Neural cell (in vitro differentiated cells): ENCODE results near the gene C1GALT1.

Experiments used
- POLR2AphosphoS5 ChIP-seq: IDR thresholded peaks from 2 replicates; pipeline ENCODE4 v1.6.1; 2012
- TF ChIP-seq, protein P1 (sequence below): fragments of 450-650 bp; IDR thresholded peaks from 2 replicates; pipeline ENCODE4 v1.5.1; 2014; ENCODE audit warnings: antibody characterized with exemption, mild to moderate bottlenecking, moderate library complexity; ENCODE audit not compliant: poor library complexity, severe bottlenecking

DNA sequence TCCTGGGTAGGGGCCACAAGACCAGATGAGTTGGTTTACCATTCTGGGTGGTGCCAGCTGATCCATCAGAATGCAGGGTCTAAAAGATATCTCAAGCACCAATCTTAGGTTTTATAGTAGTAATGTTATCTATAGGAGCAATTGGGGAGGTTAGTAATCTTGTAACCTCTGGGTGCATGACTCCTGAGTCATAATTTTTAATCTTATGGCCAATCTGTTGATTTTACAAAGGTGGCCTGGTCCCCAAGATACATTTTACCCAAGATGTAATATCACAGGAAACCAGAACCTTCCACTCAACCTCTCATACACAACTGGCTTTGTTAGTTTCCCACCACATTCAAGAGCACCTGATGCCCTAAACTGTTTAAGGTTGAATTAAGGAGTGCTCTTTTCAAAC is 79.5 kb downstream of the C1GALT1 start:
- TF ChIP-seq, protein P1, sequence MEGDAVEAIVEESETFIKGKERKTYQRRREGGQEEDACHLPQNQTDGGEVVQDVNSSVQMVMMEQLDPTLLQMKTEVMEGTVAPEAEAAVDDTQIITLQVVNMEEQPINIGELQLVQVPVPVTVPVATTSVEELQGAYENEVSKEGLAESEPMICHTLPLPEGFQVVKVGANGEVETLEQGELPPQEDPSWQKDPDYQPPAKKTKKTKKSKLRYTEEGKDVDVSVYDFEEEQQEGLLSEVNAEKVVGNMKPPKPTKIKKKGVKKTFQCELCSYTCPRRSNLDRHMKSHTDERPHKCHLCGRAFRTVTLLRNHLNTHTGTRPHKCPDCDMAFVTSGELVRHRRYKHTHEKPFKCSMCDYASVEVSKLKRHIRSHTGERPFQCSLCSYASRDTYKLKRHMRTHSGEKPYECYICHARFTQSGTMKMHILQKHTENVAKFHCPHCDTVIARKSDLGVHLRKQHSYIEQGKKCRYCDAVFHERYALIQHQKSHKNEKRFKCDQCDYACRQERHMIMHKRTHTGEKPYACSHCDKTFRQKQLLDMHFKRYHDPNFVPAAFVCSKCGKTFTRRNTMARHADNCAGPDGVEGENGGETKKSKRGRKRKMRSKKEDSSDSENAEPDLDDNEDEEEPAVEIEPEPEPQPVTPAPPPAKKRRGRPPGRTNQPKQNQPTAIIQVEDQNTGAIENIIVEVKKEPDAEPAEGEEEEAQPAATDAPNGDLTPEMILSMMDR: no peak
- no peak for TF ChIP-seq POLR2AphosphoS5
